OCI-LY7 (cell line): ENCODE results near the gene FITM2. TPM values are rescaled to one million over a fixed set of nuclear protein-coding genes. Genes with fewer than 3 reads are reported as not detected.

Source experiments
- Bru-seq: library from RNA; stranded (reverse); fragments of 400-500 nt; gene quantifications from one replicate; lab custom pipeline; 2021; lab: Mats Ljungman, UMichigan
- BruChase-seq, 2 experiments: library from RNA; stranded (reverse); fragments of 400-500 nt; gene quantifications; one replicate each; lab custom pipeline; 2021; lab: Mats Ljungman, UMichigan
- BruUV-seq: library from RNA; stranded (reverse); fragments of 400-500 nt; replicated peaks from 2 replicates; lab custom pipeline; 2021; lab: Mats Ljungman, UMichigan
- CTCF ChIA-PET: fragments of 300-600 bp; sonication (Branson Sonifier 250); formaldehyde crosslinking; loops from one replicate; lab custom pipeline; 2022; ENCODE audit warnings: antibody characterized with exemption; ENCODE audit not compliant: unreplicated experiment; lab: Charles Lee
- POLR2A ChIA-PET: fragments of 300-600 bp; sonication (Branson Sonifier 250); formaldehyde crosslinking; loops from one replicate; lab custom pipeline; 2022; ENCODE audit warnings: antibody characterized with exemption; lab: Charles Lee
- DNase-seq: peaks from one replicate; pipeline ENCODE4 v3.0.0-alpha.2; 2015; ENCODE audit warnings: low spot score
- H2AFZ ChIP-seq: fragments of 200-600 bp; sonication (generic), shearing (Covaris generic); 2 replicates; pipeline ENCODE4 v1.6.1; 2014; ENCODE audit warnings: mild to moderate bottlenecking, antibody characterized with exemption, low read length, moderate library complexity
- H3K27ac ChIP-seq: fragments of 200-600 bp; sonication (generic); 2 replicates; pipeline ENCODE4 v1.5.1; 2014; ENCODE audit warnings: mixed run types, low read depth, mild to moderate bottlenecking, moderate library complexity, low read length, inconsistent platforms; ENCODE audit not compliant: poor library complexity, severe bottlenecking
- H3K36me3 ChIP-seq: fragments of 200-600 bp; sonication (generic); 2 replicates; pipeline ENCODE4 v1.6.1; 2014; ENCODE audit warnings: mild to moderate bottlenecking, antibody characterized with exemption, low read length, moderate library complexity, mixed read lengths; ENCODE audit not compliant: insufficient read depth
- H3K4me1 ChIP-seq: fragments of 200-600 bp; sonication (generic); 2 replicates; pipeline ENCODE4 v1.5.1; 2014; ENCODE audit warnings: mild to moderate bottlenecking, low read length; ENCODE audit not compliant: insufficient read depth, poor library complexity, severe bottlenecking
- H3K4me2 ChIP-seq: fragments of 200-600 bp; sonication (generic); 2 replicates; pipeline ENCODE4 v1.6.1; 2014; ENCODE audit warnings: mild to moderate bottlenecking, low read length
- H3K4me3 ChIP-seq: fragments of 200-600 bp; sonication (generic); 2 replicates; pipeline ENCODE4 v1.5.1; 2014; ENCODE audit warnings: mild to moderate bottlenecking, low read depth, low read length; ENCODE audit not compliant: poor library complexity, severe bottlenecking
- H3K79me2 ChIP-seq: fragments of 200-600 bp; sonication (generic); 2 replicates; pipeline ENCODE4 v1.6.1; 2016; ENCODE audit warnings: low read depth, mild to moderate bottlenecking, low read length, moderate library complexity, mixed read lengths; ENCODE audit not compliant: insufficient read depth
- H3K9me2 ChIP-seq: fragments of 200-600 bp; sonication (generic); 2 replicates; pipeline ENCODE4 v1.6.1; 2016; ENCODE audit warnings: mild to moderate bottlenecking, low read length, mixed read lengths; ENCODE audit not compliant: insufficient read depth
- H3K9me3 ChIP-seq: fragments of 200-600 bp; sonication (generic); 2 replicates; pipeline ENCODE4 v1.6.1; 2014; ENCODE audit warnings: mild to moderate bottlenecking, mixed run types, low read length, mixed read lengths
- H4K20me1 ChIP-seq: fragments of 200-600 bp; sonication (generic); 2 replicates; pipeline ENCODE4 v1.6.1; 2014; ENCODE audit warnings: mild to moderate bottlenecking, antibody characterized with exemption, low read length, moderate library complexity, mixed read lengths; ENCODE audit not compliant: insufficient read depth
- EZH2phosphoT487 ChIP-seq: fragments of 200-600 bp; sonication (generic); IDR thresholded peaks from 2 replicates; pipeline ENCODE4 v1.6.1; 2018; ENCODE audit warnings: low read depth, borderline replicate concordance, mild to moderate bottlenecking, mixed run types, antibody characterized with exemption, low read length, moderate library complexity, mixed read lengths
- intact Hi-C: fragments of 100-400 bp; cut with micrococcal nuclease; formaldehyde crosslinking; loops from one replicate; pipeline ENCODE4 v1.10.0; 2022; ENCODE audit not compliant: unreplicated experiment
- long read RNA-seq: library from polyadenylated mRNA; stranded (forward); transcript quantifications from one replicate; pipeline ENCODE4 v2.0.0, GENCODE V29; 2022
- total RNA-seq, 2 experiments: library from RNA; depleted of rRNA in 1 of 2; stranded (reverse); fragments of >200 nt in 1 of 2; shearing (Covaris generic) in 1 of 2; gene quantifications; 2 replicates each; pipeline ENCODE4 v1.2.3, GENCODE V29; 2014 to 2022
- TF ChIP-seq, protein P1 (sequence below): fragments of 200-600 bp; sonication (generic); conservative IDR thresholded peaks from 2 replicates; pipeline ENCODE4 v1.5.1; 2014; ENCODE audit warnings: mild to moderate bottlenecking, antibody characterized with exemption, low read length, moderate library complexity, mixed read lengths

Gene FITM2, protein sequence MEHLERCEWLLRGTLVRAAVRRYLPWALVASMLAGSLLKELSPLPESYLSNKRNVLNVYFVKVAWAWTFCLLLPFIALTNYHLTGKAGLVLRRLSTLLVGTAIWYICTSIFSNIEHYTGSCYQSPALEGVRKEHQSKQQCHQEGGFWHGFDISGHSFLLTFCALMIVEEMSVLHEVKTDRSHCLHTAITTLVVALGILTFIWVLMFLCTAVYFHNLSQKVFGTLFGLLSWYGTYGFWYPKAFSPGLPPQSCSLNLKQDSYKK
- total RNA-seq (2014; rRNA removed; shearing (Covaris generic)) (1.7 and 2.3 TPM in 2 replicates), total RNA-seq (2022) (2.4 and 2.6 TPM in 2 replicates), Bru-seq, nascent RNA (percentile 46 among the genes with signal in this experiment), BruChase-seq, experiment 1, labeled RNA remaining after a 6-hour chase (percentile 52 among the genes with signal in this experiment), BruChase-seq, experiment 2, labeled RNA remaining after a 2-hour chase (percentile 57 among the genes with signal in this experiment)
- long read RNA-seq, full-length matches to known transcripts, result 1 of 1 reads
- long read RNA-seq, partial matches to known transcripts, result 0 of 1 reads
- long read RNA-seq, other reads (novel, unspliced or antisense), result 0 of 1 reads

DNA sequence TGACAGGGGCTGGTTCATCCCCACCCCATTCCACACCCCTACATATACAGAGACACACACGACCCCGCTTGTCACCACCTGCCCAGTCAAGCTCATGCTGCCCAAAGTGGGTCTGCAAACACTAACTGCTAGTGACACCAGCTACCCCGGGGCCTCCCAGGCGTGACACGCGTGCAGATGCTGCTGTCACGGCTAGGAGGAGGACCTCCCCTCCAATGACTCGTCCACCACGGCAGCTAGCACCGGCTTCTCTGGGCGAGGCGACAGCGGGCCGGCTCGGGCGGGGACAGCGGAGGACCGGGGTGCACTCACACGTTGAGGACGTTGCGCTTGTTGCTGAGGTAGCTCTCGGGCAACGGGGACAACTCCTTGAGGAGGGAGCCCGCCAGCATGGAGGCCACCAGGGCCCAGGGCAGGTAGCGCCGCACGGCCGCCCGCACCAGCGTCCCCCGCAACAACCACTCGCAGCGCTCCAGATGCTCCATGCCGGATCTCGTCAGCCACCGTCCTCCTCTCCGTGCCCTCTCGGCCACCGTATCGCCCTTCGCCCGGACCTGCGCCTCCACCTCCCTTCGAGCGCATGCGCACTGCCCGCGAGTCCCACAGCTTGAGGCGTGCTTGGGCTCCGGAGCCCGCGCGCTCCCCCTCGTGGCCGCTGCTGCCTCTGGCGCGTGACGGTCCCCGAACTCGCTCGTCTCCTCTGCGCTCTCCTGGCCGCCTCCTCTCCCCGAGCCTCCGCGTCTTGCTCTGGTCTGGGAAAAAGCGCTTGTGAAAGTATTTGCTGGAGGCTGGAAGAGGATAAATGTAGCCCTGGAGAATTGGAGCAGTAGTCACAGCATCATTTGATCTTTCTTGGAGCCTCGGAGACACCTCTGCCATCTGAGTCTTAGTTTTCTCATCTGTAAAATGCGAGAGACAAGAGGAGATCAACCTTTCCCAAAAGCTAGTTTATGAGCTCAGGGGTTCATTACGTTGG lies at the start of gene FITM2:
FITM2 (minus strand) TSS at position 539 of the 976 bp plus-strand sequence; CDS start at position 485, 54 bp downstream.
- peak within 1 kb of the TSS; percentile 86 for H3K4me2 ChIP-seq
- no peaks in the 10 kb centered on the region for H3K36me3 ChIP-seq
- no peaks in the 10 kb centered on the region for H4K20me1 ChIP-seq
- H3K27ac ChIP-seq, result no peak within 1 kb of the TSS
- peak within 1 kb of the TSS; percentile 81 for H3K4me3 ChIP-seq
- ChIA-PET POLR2A (interaction anchor here (0.6 to 2.6 kb wide), 6 partner anchors 9 to 578 kb away, joined by 3 to 10 read pairs (median 3); no protein-coding TSS in a partner anchor), CTCF (interaction anchor here (0.5 to 3.2 kb wide), 5 partner anchors 15 to 275 kb away, joined by 3 to 16 read pairs (median 3); no protein-coding TSS in a partner anchor)
- BruUV-seq, result no TSS peak
- TF ChIP-seq EZH2phosphoT487, result no peak
- TF ChIP-seq, protein P1, sequence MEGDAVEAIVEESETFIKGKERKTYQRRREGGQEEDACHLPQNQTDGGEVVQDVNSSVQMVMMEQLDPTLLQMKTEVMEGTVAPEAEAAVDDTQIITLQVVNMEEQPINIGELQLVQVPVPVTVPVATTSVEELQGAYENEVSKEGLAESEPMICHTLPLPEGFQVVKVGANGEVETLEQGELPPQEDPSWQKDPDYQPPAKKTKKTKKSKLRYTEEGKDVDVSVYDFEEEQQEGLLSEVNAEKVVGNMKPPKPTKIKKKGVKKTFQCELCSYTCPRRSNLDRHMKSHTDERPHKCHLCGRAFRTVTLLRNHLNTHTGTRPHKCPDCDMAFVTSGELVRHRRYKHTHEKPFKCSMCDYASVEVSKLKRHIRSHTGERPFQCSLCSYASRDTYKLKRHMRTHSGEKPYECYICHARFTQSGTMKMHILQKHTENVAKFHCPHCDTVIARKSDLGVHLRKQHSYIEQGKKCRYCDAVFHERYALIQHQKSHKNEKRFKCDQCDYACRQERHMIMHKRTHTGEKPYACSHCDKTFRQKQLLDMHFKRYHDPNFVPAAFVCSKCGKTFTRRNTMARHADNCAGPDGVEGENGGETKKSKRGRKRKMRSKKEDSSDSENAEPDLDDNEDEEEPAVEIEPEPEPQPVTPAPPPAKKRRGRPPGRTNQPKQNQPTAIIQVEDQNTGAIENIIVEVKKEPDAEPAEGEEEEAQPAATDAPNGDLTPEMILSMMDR, result peak; percentile 87
- intact Hi-C loops, result loop anchor here (1.0 kb wide), 1 partner anchor 96 kb away; no protein-coding TSS in a partner anchor
- H3K9me3 ChIP-seq, result no peaks in the 10 kb centered on the region
- peak; percentile 95 for DNase-seq
- H3K4me1 ChIP-seq, result peaks cover 7% of the 10 kb centered on the region
- H3K9me2 ChIP-seq, result no peaks in the 10 kb centered on the region
- peak within 1 kb of the TSS; percentile 83 for H2AFZ ChIP-seq
- no peaks in the 10 kb centered on the region for H3K79me2 ChIP-seq

DNA sequence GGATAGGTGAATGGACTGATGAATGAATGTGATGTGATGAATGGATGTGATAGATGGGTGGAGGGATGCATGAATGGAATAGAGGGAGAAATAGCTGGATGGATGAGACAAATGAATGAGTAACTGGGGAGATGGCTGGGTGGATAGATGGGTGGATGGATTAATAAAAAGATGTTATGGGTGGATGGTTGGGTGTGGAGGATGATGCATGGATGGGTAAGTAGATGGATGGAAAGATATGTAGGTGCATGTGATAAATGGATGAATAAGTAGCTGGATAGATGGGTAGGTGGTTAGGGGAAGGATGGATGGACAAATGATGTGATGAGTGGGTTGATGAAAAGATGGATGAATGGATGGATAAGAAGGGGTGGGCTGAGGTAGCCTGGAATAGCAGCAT lies 49.2 kb upstream of the FITM2 start:
- no peaks in the 10 kb centered on the region for H3K9me3 ChIP-seq
- H3K9me2 ChIP-seq, result no peaks in the 10 kb centered on the region
- CTCF ChIA-PET, result no interaction called here
- intact Hi-C loops, result no loop called here
- H3K4me1 ChIP-seq, result no peaks in the 10 kb centered on the region
- no peaks in the 10 kb centered on the region for H3K79me2 ChIP-seq
- no peak overlapping the region for H2AFZ ChIP-seq
- POLR2A ChIA-PET, result interaction anchor here (0.5 kb wide), 1 partner anchor 694 kb away, joined by 4 read pairs; no protein-coding TSS in a partner anchor
- no peak overlapping the region for H3K4me2 ChIP-seq
- H3K36me3 ChIP-seq, result no peaks in the 10 kb centered on the region
- H3K27ac ChIP-seq, result no peak overlapping the region
- H3K4me3 ChIP-seq, result no peak overlapping the region
- TF ChIP-seq, protein P1, result no peak
- no peak for TF ChIP-seq EZH2phosphoT487
- no peak for DNase-seq
- no TSS peak for BruUV-seq
- no peaks in the 10 kb centered on the region for H4K20me1 ChIP-seq
